Measurements from ENCODE around the gene ZNF367. TPM values are rescaled to one million over a fixed set of nuclear protein-coding genes. Genes with fewer than 3 reads are reported as not detected.

Gene ZNF367
- total RNA-seq, 1 donor from 2014 or later: 3.9 TPM

DNA sequence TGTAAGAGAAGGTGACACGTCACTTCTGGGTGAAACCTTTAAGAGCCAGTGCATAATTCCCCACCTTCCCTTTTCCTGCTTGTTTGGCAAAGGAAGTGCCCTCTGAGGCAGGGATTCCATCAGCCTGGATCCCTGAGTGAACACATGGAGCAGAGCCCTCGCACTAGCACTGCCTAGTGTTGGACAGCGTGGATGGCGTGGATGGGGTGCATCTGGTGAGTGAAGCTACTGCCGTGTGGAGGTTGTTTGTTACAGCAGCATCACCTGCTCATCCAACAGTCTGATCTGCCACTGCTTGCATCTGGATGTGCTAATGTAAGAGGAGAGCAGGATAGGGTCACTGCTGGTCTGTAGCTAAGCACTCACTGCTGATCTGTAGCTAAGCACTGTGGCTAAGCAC, 69.9 kb downstream of the ZNF367 start:
- Histone ChIP-seq H3K36me3 (peaks cover 26% of the 10 kb centered on the region), H3K9me3 (replicated peaks) (peaks cover 7% of the 10 kb centered on the region), H3K4me3 (no peak overlapping the region), H3K27me3 (ENCODE audit: low read depth) (no peaks in the 10 kb centered on the region), H3K4me1 (peaks cover 15% of the 10 kb centered on the region), H3K27ac (replicated peaks) (no peak overlapping the region)
- intact Hi-C loops (cut with micrococcal nuclease): loop anchor here (10.0 kb wide), 1 partner anchor 107 kb away; the partner anchor contains the start of gene HABP4
- DNase-seq: no peak
- TF ChIP-seq, protein P1, sequence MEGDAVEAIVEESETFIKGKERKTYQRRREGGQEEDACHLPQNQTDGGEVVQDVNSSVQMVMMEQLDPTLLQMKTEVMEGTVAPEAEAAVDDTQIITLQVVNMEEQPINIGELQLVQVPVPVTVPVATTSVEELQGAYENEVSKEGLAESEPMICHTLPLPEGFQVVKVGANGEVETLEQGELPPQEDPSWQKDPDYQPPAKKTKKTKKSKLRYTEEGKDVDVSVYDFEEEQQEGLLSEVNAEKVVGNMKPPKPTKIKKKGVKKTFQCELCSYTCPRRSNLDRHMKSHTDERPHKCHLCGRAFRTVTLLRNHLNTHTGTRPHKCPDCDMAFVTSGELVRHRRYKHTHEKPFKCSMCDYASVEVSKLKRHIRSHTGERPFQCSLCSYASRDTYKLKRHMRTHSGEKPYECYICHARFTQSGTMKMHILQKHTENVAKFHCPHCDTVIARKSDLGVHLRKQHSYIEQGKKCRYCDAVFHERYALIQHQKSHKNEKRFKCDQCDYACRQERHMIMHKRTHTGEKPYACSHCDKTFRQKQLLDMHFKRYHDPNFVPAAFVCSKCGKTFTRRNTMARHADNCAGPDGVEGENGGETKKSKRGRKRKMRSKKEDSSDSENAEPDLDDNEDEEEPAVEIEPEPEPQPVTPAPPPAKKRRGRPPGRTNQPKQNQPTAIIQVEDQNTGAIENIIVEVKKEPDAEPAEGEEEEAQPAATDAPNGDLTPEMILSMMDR (IDR thresholded peaks at IDR 0.05; ENCODE audit: borderline replicate concordance): no peak

DNA sequence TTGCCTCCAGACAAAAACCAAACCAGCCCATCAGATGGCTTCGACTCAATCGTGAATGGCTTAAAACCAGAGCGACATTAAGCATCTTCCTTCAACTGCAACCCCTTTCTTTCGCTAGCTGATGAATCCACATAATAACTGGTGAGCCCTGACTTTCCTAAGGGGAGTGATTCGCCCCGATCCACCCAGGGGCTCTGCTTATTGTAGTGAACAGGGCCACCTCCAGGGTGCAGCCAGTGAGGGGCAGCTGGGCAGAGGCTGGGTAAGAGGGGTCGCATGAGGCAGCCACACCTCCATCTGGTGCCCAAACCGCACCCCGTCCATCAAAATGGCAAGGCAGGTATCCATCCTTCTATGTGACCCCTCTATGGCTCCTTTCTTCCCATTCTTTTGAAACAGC, 72.6 kb downstream of the ZNF367 start:
- peak overlapping the region; percentile 68 for H3K27ac ChIP-seq (replicated peaks)
- DNase-seq: no peak
- H3K9me3 ChIP-seq (replicated peaks): peaks cover 7% of the 10 kb centered on the region
- intact Hi-C loops (cut with micrococcal nuclease): loop anchor here (10.0 kb wide), 1 partner anchor 109 kb away; the partner anchor contains the start of gene HABP4
- H3K27me3 ChIP-seq (ENCODE audit: low read depth): no peaks in the 10 kb centered on the region
- peaks cover 24% of the 10 kb centered on the region for H3K4me1 ChIP-seq
- TF ChIP-seq, protein P1 (IDR thresholded peaks at IDR 0.05; ENCODE audit: borderline replicate concordance): no peak
- H3K36me3 ChIP-seq: peaks cover 29% of the 10 kb centered on the region
- H3K4me3 ChIP-seq: no peak overlapping the region

GRCh38 chr9:96344458-96345180, 73.6 kb downstream of the ZNF367 start:
- Histone ChIP-seq H3K27me3 (ENCODE audit: low read depth) (no peaks in the 10 kb centered on the region), H3K9me3 (replicated peaks) (peaks cover 7% of the 10 kb centered on the region), H3K36me3 (peaks cover 33% of the 10 kb centered on the region), H3K4me1 (peaks cover 27% of the 10 kb centered on the region), H3K4me3 (no peak overlapping the region), H3K27ac (replicated peaks) (peak overlapping the region; percentile 68)
- peak; percentile 19 for DNase-seq
- intact Hi-C loops (cut with micrococcal nuclease): loop anchor here (10.0 kb wide), 1 partner anchor 110 kb away; the partner anchor contains the start of gene HABP4
- TF ChIP-seq, protein P1 (IDR thresholded peaks at IDR 0.05; ENCODE audit: borderline replicate concordance): no peak

GRCh38 chr9:96343515-96344360, 74.4 kb downstream of the ZNF367 start:
- H3K4me3 ChIP-seq: no peak overlapping the region
- peaks cover 27% of the 10 kb centered on the region for H3K36me3 ChIP-seq
- intact Hi-C loops (cut with micrococcal nuclease): loop anchor here (10.0 kb wide), 1 partner anchor 111 kb away; the partner anchor contains the start of gene HABP4
- H3K27ac ChIP-seq (replicated peaks): peak overlapping the region; percentile 68
- H3K9me3 ChIP-seq (replicated peaks): peaks cover 7% of the 10 kb centered on the region
- no peak for DNase-seq
- peaks cover 27% of the 10 kb centered on the region for H3K4me1 ChIP-seq
- TF ChIP-seq, protein P1 (IDR thresholded peaks at IDR 0.05; ENCODE audit: borderline replicate concordance): no peak
- H3K27me3 ChIP-seq (ENCODE audit: low read depth): no peaks in the 10 kb centered on the region

GRCh38 chr9:96342571-96343245, 75.5 kb downstream of the ZNF367 start:
- Histone ChIP-seq H3K36me3 (peaks cover 17% of the 10 kb centered on the region), H3K9me3 (replicated peaks) (no peaks in the 10 kb centered on the region), H3K27ac (replicated peaks) (peak overlapping the region; percentile 68), H3K27me3 (ENCODE audit: low read depth) (no peaks in the 10 kb centered on the region), H3K4me1 (peaks cover 27% of the 10 kb centered on the region), H3K4me3 (no peak overlapping the region)
- no peak for DNase-seq
- intact Hi-C loops (cut with micrococcal nuclease): loop anchor here (10.0 kb wide), 1 partner anchor 112 kb away; the partner anchor contains the start of gene HABP4
- TF ChIP-seq, protein P1 (IDR thresholded peaks at IDR 0.05; ENCODE audit: borderline replicate concordance): no peak

Data from left ventricle myocardium inferior (tissue), 1 donor.